ENCODE results near the gene PGAM1.

PGAM1 gene

DNA sequence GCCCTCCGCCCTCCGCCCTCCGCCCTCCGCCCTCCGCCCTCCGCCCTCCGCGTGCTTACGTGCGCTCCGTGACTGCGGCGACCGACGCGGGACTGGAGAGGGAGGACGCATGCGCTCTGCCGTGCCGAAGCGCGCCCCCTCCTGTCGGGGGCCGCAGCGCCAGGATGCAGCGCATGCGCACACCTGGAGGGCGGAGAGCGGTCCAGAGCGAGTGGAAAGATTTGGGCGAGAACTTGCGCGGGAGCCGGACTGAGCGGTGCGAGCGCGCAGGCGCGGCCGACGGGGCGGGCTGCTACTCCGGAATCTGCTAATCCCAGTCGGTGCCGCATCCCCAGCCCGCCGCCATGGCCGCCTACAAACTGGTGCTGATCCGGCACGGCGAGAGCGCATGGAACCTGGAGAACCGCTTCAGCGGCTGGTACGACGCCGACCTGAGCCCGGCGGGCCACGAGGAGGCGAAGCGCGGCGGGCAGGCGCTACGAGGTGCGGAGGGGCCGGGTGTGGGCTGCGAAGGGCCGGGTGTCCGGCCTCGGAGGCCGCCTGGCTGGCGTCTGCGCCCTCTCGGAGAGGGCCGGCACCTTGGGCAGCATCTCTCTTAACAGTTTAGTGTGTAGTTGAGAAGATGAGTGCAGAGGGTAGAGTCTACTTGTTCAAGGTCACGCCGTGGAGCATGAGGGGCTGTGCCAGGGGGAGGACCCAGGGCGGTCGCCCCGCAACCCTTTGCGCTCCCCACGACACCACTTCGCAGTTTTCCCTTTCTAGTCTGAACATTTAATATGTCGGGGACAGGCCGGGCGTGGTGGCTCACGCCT lies at the start of gene PGAM1:
Gene PGAM1 (plus strand): TSS at position 228 of the 812 bp plus-strand sequence. CDS start 117 bp downstream, at position 345.
- TF ChIP-seq CTCF (IDR thresholded peaks at IDR 0.05; ENCODE audit: poor library complexity, severe bottlenecking), result peak; percentile 87
- peak; percentile 90 for DNase-seq (ENCODE audit: low spot score)
- Histone ChIP-seq H3K9me3 (ENCODE audit: severe bottlenecking) (no peaks in the 10 kb centered on the region), H3K27ac (ENCODE audit: poor library complexity, severe bottlenecking) (peak within 1 kb of the TSS; percentile 89), H3K4me3 (ENCODE audit: severe bottlenecking) (peak within 1 kb of the TSS; percentile 66), H3K27me3 (ENCODE audit: insufficient read depth, poor library complexity, severe bottlenecking) (no peaks in the 10 kb centered on the region), H3K4me1 (ENCODE audit: insufficient read depth, poor library complexity, severe bottlenecking) (peaks cover 20% of the 10 kb centered on the region), H3K36me3 (ENCODE audit: low read depth) (peaks cover 53% of the 10 kb centered on the region)
- ATAC-seq (ENCODE audit: low read depth), result peak; percentile 84

DNA sequence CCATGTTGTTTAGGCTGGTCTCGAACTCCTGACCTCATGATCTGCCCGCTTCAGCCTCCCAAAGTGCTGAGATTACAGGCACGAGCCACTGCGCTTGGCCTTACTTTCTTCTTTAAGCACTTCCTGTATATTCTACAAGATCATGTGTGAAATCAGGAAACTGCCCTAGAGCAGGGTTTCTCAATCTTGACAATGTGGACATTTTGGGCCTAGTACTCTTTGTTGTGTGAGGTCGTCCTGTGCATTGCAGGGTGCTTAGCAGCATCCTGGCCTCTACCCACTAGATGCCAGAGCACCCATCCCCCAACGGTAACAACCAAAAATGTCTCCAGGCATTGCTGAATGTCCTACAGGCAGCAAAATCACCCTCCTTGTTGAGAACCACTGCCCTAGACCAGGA lies 49.6 kb upstream of the PGAM1 start:
- no peak for TF ChIP-seq CTCF (IDR thresholded peaks at IDR 0.05; ENCODE audit: poor library complexity, severe bottlenecking)
- DNase-seq (ENCODE audit: low spot score) (no peak), ATAC-seq (ENCODE audit: low read depth) (no peak)
- Histone ChIP-seq H3K9me3 (ENCODE audit: severe bottlenecking) (no peaks in the 10 kb centered on the region), H3K27me3 (ENCODE audit: insufficient read depth, poor library complexity, severe bottlenecking) (no peaks in the 10 kb centered on the region), H3K4me3 (ENCODE audit: severe bottlenecking) (no peak overlapping the region), H3K27ac (ENCODE audit: poor library complexity, severe bottlenecking) (no peak overlapping the region), H3K36me3 (ENCODE audit: low read depth) (peaks cover 63% of the 10 kb centered on the region), H3K4me1 (ENCODE audit: insufficient read depth, poor library complexity, severe bottlenecking) (no peaks in the 10 kb centered on the region)

- Histone ChIP-seq H3K9me3 (ENCODE audit: severe bottlenecking) (no peaks in the 10 kb centered on the region), H3K36me3 (ENCODE audit: low read depth) (peaks cover 50% of the 10 kb centered on the region), H3K27me3 (ENCODE audit: insufficient read depth, poor library complexity, severe bottlenecking) (no peaks in the 10 kb centered on the region), H3K4me1 (ENCODE audit: insufficient read depth, poor library complexity, severe bottlenecking) (no peaks in the 10 kb centered on the region), H3K27ac (ENCODE audit: poor library complexity, severe bottlenecking) (no peak overlapping the region), H3K4me3 (ENCODE audit: severe bottlenecking) (no peak overlapping the region)
- no peak for DNase-seq (ENCODE audit: low spot score)
- TF ChIP-seq CTCF (IDR thresholded peaks at IDR 0.05; ENCODE audit: poor library complexity, severe bottlenecking), result no peak
- no peak for ATAC-seq (ENCODE audit: low read depth)
Observed at GRCh38 chr10:97378933-97379921, 46.8 kb upstream of the PGAM1 start.

DNA sequence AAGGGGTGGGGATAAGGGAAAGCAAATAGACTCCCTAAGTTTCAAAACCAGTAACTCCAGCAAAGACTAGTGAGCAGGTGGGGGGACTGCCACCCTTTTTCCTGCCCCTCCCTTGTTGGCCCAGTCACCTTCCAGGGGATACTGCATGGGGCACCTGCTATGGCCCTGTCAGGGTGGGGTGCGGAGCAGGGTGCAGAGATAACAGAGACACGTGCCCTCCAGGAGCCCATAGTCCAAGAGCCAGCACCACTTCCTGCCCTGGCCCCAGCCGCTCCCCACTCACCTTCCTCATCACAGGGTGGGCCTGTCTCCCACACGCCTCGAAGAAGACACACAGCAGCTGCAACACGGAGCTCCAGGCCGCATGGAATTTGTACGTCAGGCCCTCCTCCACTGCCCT lies 45.5 kb upstream of the PGAM1 start:
- H3K4me3 ChIP-seq (ENCODE audit: severe bottlenecking), result no peak overlapping the region
- DNase-seq (ENCODE audit: low spot score), result no peak
- ATAC-seq (ENCODE audit: low read depth), result no peak
- H3K4me1 ChIP-seq (ENCODE audit: insufficient read depth, poor library complexity, severe bottlenecking), result no peaks in the 10 kb centered on the region
- H3K27ac ChIP-seq (ENCODE audit: poor library complexity, severe bottlenecking), result no peak overlapping the region
- H3K27me3 ChIP-seq (ENCODE audit: insufficient read depth, poor library complexity, severe bottlenecking), result no peaks in the 10 kb centered on the region
- TF ChIP-seq CTCF (IDR thresholded peaks at IDR 0.05; ENCODE audit: poor library complexity, severe bottlenecking), result no peak
- no peaks in the 10 kb centered on the region for H3K9me3 ChIP-seq (ENCODE audit: severe bottlenecking)
- H3K36me3 ChIP-seq (ENCODE audit: low read depth), result peaks cover 48% of the 10 kb centered on the region
